Fibroblast of the aortic adventitia (primary cell): ENCODE results near the gene ELSPBP1. TPM values are rescaled to one million over a fixed set of nuclear protein-coding genes. Genes with fewer than 3 reads are reported as not detected.

Experiments used
- DNase-seq: peaks from one replicate; pipeline ENCODE4 v3.0.0-alpha.2; 2010; ENCODE audit warnings: low read depth
- H3K4me3 ChIP-seq: 2 replicates; pipeline ENCODE4 v1.5.1; 2011; ENCODE audit warnings: low read depth, mild to moderate bottlenecking, control low read depth, low read length, moderate library complexity
- CTCF ChIP-seq: IDR thresholded peaks from 2 replicates; pipeline ENCODE4 v1.5.1; 2011; ENCODE audit warnings: mild to moderate bottlenecking, low read length, control low read depth, inconsistent platforms; ENCODE audit not compliant: insufficient read depth
- total RNA-seq: library from RNA; depleted of rRNA; stranded (reverse); fragments of >200 nt; gene quantifications from 2 replicates; pipeline ENCODE4 v1.2.3, GENCODE V29; 2012; ENCODE audit warnings: low replicate concordance

ELSPBP1 gene
- total RNA-seq, 1 donor: not detected

GRCh38 chr19:47998800-47999199, 4.4 kb downstream of the ELSPBP1 start:
- DNase-seq: no peak
- H3K4me3 ChIP-seq: no peak overlapping the region
- TF ChIP-seq CTCF: no peak

GRCh38 chr19:48000846-48001245, 6.4 kb downstream of the ELSPBP1 start:
- no peak for DNase-seq
- no peak overlapping the region for H3K4me3 ChIP-seq
- TF ChIP-seq CTCF: no peak

GRCh38 chr19:48004236-48004635, 9.8 kb downstream of the ELSPBP1 start:
- no peak overlapping the region for H3K4me3 ChIP-seq
- DNase-seq: no peak
- TF ChIP-seq CTCF: no peak

GRCh38 chr19:48006762-48007161, 12.3 kb downstream of the ELSPBP1 start:
- no peak overlapping the region for H3K4me3 ChIP-seq
- TF ChIP-seq CTCF: peak; percentile 30

GRCh38 chr19:48010932-48011758, 16.7 kb downstream of the ELSPBP1 start:
- no peak for DNase-seq
- TF ChIP-seq CTCF: no peak
- no peak overlapping the region for H3K4me3 ChIP-seq

More at GRCh38 chr19:48006762-48007161, 12.3 kb downstream of the ELSPBP1 start:
- no peak for DNase-seq

- no peak for TF ChIP-seq CTCF
- no peak overlapping the region for H3K4me3 ChIP-seq
- no peak for DNase-seq
Measured at GRCh38 chr19:48020686-48021085, 26.3 kb downstream of the ELSPBP1 start.

- no peak for DNase-seq
- H3K4me3 ChIP-seq: no peak overlapping the region
- TF ChIP-seq CTCF: no peak
Measured at GRCh38 chr19:48023011-48023410, 28.6 kb downstream of the ELSPBP1 start.
